Cerebellar nuclear complex (tissue), 1 donor: Measurements from ENCODE around the gene FDXR.
A peak's percentile ranks its signal among the peaks of the same experiment; 100 is the strongest.

ENCODE experiments used
- DNase-seq, 2 experiments: peaks; one replicate each; lab custom pipeline; 2025; lab: John Stamatoyannopoulos, UW

The FDXR gene

GRCh38 chr17:74833501-74834377 lies 39.1 kb downstream of the FDXR start:
- DNase-seq: peak; percentile 68 to 87

GRCh38 chr17:74832421-74832820 lies 40.4 kb downstream of the FDXR start:
- DNase-seq: no peak

GRCh38 chr17:74831444-74832146 lies 41.2 kb downstream of the FDXR start:
- no peak for DNase-seq

GRCh38 chr17:74830861-74831260 lies 41.9 kb downstream of the FDXR start:
- DNase-seq: no peak

GRCh38 chr17:74827800-74828199 lies 45.0 kb downstream of the FDXR start:
- DNase-seq: no peak

- DNase-seq: no peak
Observed at GRCh38 chr17:74825952-74826719, 46.7 kb downstream of the FDXR start.

- no peak for DNase-seq
Observed at GRCh38 chr17:74824961-74825627, 47.7 kb downstream of the FDXR start.

- DNase-seq: no peak
Observed at GRCh38 chr17:74822939-74823367, 49.8 kb downstream of the FDXR start.

- DNase-seq: no peak
Observed at GRCh38 chr17:74822335-74822938, 50.4 kb downstream of the FDXR start.

- DNase-seq: no peak
Observed at GRCh38 chr17:74821655-74822334, 51.0 kb downstream of the FDXR start.

GRCh38 chr17:74819801-74820436 lies 52.9 kb downstream of the FDXR start:
- DNase-seq: no peak

- no peak for DNase-seq
Observed at GRCh38 chr17:74818291-74818938, 54.4 kb downstream of the FDXR start.

GRCh38 chr17:74816905-74817620 lies 55.7 kb downstream of the FDXR start:
- no peak for DNase-seq

GRCh38 chr17:74815550-74816370 lies 57.0 kb downstream of the FDXR start:
- DNase-seq: no peak

- DNase-seq: no peak
Observed at GRCh38 chr17:74815067-74815466, 57.7 kb downstream of the FDXR start.

- DNase-seq: no peak
Observed at GRCh38 chr17:74814453-74814852, 58.3 kb downstream of the FDXR start.
